Measurements from ENCODE around the gene TMEM18. TPM values are rescaled to one million over a fixed set of nuclear protein-coding genes. Genes with fewer than 3 reads are reported as not detected.

Gene TMEM18
- total RNA-seq, 1 donor from 2014 or later: 29.5 TPM

DNA sequence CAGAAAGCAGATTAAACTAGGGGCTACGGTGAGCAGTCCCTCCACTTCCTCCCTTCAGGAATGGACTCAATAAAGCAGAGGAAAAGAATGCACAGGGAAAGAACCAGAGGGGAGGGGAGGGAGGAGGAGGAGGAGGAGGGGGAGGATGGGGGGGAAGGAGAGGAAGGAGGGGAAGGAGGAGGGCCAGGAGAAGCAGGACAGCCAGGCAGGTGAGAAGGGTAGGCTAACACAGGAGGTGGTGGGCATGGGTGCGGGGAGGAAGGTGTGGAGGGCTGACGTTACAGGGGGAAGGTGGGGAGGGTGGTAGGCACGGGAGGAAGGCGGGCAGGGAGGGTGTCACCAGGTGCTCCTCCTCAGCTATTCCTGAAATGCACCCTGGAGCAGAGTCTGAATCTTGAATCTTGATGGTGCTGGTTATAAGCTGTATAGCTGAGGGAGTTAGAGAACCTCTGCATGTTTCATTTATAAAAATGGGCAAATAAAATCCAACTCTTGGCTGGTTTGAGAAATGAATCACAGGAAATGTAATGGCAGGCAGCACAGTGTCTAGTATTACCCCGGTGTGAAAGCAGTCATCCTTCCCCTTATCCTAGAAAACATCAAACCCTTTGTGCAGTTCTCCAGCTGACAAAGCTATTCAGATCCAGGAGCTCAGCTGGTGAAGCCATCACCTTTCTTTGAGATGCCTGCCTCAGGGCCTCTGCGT, 3.4 kb downstream of the TMEM18 start:
- intact Hi-C loops (cut with micrococcal nuclease): no loop called here

DNA sequence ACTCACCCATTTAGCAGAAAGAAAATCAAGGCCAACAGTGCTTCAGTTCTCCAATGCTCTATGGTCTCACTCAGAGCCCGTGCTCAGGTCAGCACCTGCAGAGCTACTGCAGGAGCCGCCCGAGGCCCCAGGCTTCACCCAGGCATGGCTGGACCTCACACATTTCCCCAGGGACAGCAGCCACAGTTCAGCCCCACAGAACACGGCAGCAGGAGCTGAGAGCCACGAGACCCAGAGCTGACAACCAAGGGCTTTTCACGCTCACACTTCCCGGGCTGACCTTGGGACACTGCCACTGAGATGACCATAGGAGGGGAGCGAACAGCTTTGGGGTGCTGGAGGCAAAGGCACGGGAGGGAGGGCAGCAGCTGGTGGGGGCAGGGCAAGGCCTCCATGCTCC, 4.2 kb downstream of the TMEM18 start:
- intact Hi-C loops (cut with micrococcal nuclease): no loop called here

- intact Hi-C loops (cut with micrococcal nuclease): no loop called here
Observed at GRCh38 chr2:672606-672905, 4.7 kb downstream of the TMEM18 start.

GRCh38 chr2:671787-672605, 5.2 kb downstream of the TMEM18 start:
- intact Hi-C loops (cut with micrococcal nuclease): no loop called here

DNA sequence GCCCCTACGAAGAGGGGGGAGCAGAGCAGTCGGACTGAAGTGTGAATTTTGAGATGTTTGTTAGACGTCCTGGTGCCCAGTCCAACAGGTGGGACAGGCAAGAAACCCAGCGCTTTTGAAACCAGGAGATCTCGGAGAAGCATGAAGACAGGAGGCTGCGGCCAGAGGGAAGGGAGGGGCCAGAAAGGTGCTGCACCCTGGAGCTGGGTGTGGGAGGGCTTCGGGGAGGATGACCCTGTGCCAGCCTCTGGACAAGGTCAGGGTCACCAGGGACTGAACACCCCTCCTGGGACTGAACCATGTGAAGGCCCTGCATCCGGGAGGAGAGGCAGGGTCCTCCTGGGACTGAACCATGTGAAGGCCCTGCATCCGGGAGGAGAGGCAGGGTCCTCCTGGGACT, 6.1 kb downstream of the TMEM18 start:
- intact Hi-C loops (cut with micrococcal nuclease): no loop called here

DNA sequence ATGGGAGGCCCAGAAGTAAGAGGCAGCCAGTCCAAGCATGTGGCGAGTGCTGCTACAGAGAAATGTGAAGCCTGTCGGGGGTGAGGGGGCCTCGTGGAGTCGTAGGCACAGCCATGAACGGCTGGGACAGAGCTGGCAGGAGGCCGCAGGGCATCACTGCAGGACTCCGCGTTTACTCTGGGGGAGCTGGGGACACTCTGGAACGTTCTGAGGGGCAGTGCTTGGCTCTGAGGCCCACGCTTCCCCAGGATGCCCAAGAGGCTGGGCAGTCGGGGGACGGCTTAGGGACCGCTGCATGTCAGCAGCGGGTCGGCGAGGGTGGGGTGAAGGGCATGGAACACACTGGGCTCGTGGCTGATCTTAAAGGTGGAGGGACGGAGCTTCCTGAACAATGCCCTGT, 6.6 kb downstream of the TMEM18 start:
- intact Hi-C loops (cut with micrococcal nuclease): no loop called here

DNA sequence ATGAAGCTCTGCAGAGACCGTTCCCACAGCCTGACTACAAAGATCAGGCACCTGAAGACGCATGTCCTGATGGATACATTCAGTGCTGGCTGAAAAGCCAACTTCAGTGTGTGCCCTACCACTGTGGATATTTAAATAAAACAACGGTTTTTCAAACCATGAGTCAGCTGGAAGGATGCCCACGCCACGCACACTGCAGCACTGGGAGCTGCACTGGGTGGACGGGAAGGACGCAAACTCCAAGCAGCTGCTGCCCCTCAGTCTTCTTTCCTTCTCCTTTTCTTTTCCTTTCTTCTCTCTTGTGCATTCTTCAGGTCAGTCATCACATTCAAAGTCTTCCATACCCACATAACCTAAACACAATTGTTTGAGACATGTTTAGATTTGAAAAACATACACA, 7.9 kb downstream of the TMEM18 start:
- intact Hi-C loops (cut with micrococcal nuclease): no loop called here

GRCh38 chr2:668000-668398, 9.2 kb downstream of the TMEM18 start:
- intact Hi-C loops (cut with micrococcal nuclease): no loop called here

- intact Hi-C loops (cut with micrococcal nuclease): no loop called here
Observed at GRCh38 chr2:667332-667999, 9.7 kb downstream of the TMEM18 start.

DNA sequence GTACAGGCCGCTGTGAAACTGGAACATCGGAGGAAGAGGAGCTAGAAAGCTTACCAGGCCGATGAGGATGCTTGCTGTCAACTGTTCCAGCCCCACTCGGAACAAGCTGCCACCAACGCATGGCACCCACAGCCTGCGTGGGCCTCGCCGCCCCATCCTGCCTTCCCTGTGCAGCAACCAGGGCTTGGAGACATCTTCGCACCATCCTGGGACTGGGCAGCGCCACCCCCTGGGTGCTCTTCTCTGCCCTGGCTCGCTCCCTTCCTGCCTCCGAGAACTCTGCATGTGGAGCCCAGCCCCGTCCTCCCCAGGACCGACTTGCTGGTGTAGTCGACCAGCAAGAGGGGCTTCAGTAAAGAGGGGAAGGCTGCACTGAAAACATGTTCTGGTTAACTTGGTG, 10.8 kb downstream of the TMEM18 start:
- intact Hi-C loops (cut with micrococcal nuclease): no loop called here

GRCh38 chr2:665340-666073, 11.7 kb downstream of the TMEM18 start:
- intact Hi-C loops (cut with micrococcal nuclease): no loop called here

DNA sequence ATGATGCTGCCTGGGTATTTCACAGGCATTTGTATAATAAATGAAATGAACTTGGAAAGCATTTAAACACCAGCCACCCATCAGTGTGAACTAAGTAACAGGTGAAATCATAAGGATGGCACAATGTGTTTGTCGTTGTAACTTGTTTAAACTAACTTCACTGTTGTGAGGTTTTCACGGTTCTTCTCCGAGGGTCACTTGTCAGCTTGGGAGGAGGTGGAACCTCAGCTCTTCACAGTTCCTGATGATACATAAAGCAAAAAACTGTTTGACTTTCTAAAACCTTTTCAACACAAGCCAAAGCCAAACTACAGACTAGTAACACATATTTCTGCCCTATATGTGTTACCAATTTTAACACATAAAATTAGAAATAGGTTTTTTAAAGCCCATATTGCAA, 13.1 kb downstream of the TMEM18 start:
- intact Hi-C loops (cut with micrococcal nuclease): no loop called here

GRCh38 chr2:663221-663620, 14.0 kb downstream of the TMEM18 start:
- intact Hi-C loops (cut with micrococcal nuclease): no loop called here

DNA sequence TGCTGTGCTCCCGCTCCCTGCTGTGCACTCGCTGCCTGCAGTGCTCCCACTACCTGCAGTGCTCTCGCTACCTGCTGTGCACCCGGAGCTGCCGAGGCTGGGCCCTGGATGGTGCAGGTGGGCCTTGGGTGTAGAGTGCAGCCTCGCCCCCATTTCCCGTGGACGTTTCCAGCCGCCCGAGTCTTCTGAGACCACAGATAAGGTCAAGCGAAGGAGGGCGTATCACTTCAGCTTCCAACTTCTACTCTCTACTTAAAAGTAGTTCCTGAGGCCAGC, 15.9 kb downstream of the TMEM18 start:
- intact Hi-C loops (cut with micrococcal nuclease): no loop called here

DNA sequence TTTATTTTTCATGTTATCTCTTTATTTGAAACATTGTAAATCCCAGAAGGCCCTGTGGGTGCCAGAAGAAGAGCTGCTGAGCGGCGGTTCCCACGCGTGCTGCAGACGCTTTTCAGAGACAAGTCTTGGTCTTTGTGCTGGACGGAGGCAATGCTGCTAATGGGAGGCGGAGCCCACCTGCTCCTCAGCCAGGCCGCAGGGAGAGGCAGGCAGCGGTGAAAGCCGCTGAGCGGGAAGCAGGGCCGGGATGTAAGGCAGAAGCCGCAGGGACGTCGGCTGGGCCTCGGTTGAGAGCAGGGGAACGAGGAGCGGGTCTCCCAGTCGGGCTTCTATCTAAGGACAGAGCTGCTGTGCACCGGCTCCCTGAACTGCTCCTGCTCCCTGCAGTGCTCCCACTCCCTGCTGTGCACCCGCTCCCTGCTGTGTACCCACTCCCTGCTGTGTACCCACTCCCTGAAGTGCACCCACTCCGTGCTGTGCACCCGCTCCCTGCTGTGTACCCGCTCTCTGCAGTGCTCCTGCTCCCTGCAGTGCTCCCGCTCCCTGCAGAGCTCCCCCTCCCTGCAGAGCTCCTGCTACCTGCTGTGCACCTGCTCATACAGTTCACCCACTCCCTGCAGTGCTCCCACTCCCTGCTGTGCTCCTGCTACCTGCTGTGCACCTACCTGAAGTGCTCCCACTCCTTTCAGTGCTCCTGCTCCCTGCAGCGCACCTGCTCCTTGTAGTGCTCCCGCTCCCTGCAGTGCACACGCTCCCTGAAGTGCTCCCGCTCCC, 16.4 kb downstream of the TMEM18 start:
- intact Hi-C loops (cut with micrococcal nuclease): no loop called here

GRCh38 chr2:660029-660428, 17.2 kb downstream of the TMEM18 start:
- intact Hi-C loops (cut with micrococcal nuclease): no loop called here

GRCh38 chr2:658426-658825, 18.8 kb downstream of the TMEM18 start:
- intact Hi-C loops (cut with micrococcal nuclease): no loop called here

DNA sequence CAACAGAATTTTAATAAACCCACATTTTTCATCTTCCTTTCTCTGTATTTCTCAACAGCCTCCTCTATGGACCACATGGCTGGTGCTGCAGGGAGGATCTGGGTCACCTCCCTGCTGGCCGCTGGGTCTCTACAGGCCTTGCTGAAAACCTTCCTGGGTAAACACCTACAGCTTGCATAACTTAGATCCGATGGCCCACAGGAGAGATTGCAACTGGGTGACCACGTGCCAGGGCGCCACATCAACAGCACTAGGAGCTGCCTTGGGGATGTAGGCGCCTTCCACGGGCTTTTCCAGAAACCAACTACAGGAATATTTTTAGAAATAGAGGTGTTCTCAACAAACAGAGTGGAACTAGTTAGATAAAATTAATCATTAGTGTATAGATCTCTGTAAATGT, 19.4 kb downstream of the TMEM18 start:
- intact Hi-C loops (cut with micrococcal nuclease): no loop called here

GRCh38 chr2:656676-657075, 20.5 kb downstream of the TMEM18 start:
- intact Hi-C loops (cut with micrococcal nuclease): no loop called here

DNA sequence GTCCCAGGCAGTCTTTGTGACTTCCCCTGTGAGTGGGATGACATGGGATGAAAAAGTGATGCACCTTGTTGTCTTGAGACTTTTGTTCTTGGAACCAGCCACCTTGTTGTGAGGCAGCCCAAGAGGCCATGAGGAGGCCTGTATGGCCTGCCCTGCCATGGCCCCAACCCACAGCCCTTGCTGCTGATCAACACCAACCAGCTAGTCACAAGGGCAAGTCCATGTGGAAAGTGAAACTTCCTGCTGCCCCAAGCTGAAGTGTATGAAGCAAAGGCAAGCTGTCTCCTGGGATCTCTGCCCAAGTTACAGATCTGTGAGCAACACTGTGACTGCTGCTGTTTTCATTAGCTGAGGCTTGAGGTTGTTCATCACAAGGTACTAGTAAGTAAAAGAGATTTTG, 21.6 kb downstream of the TMEM18 start:
- intact Hi-C loops (cut with micrococcal nuclease): no loop called here

GRCh38 chr2:654896-655295, 22.3 kb downstream of the TMEM18 start:
- intact Hi-C loops (cut with micrococcal nuclease): no loop called here
